ENCODE measurements around the gene TMC7. TPM values are rescaled to one million over a fixed set of nuclear protein-coding genes. Genes with fewer than 3 reads are reported as not detected.

TMC7 gene
- total RNA-seq, 1 experiment from 2014 or later: 4.3 TPM

GRCh38 chr16:19017179-19017578 lies 33.4 kb downstream of the TMC7 start:
- TF ChIP-seq EZH2 (IDR thresholded peaks at IDR 0.05; ENCODE audit: low read depth) (no peak), CTCF (conservative IDR thresholded peaks at IDR 0.05) (no peak)
- no peak overlapping the region for H2AFZ ChIP-seq
- no peaks in the 10 kb centered on the region for H3K9me3 ChIP-seq (ENCODE audit: insufficient read depth, low read depth)
- H3K27me3 ChIP-seq (ENCODE audit: insufficient read depth, low read depth): no peaks in the 10 kb centered on the region
- no peaks in the 10 kb centered on the region for H4K20me1 ChIP-seq (ENCODE audit: insufficient read depth)
- H3K9me2 ChIP-seq (ENCODE audit: insufficient read depth): no peaks in the 10 kb centered on the region
- POLR2A ChIA-PET (ENCODE audit: unreplicated experiment): no interaction called here
- CTCF ChIA-PET: no interaction called here
- no peak overlapping the region for H3K27ac ChIP-seq
- H3K4me2 ChIP-seq: no peak overlapping the region
- H3K79me2 ChIP-seq (ENCODE audit: low read depth): no peaks in the 10 kb centered on the region
- no peak for DNase-seq
- no peaks in the 10 kb centered on the region for H3K36me3 ChIP-seq (ENCODE audit: low read depth)
- H3K4me1 ChIP-seq (replicated peaks; ENCODE audit: insufficient read depth): no peaks in the 10 kb centered on the region
- no peaks in the 10 kb centered on the region for H3F3A ChIP-seq (ENCODE audit: insufficient read depth, low read depth)
- no TSS peak for BruUV-seq (replicated peaks)
- H3K4me3 ChIP-seq: no peak overlapping the region
- intact Hi-C loops (cut with micrococcal nuclease; ENCODE audit: unreplicated experiment): no loop called here

- no peaks in the 10 kb centered on the region for H3K9me2 ChIP-seq (ENCODE audit: insufficient read depth)
- no peaks in the 10 kb centered on the region for H3K27me3 ChIP-seq (ENCODE audit: insufficient read depth, low read depth)
- no peak overlapping the region for H2AFZ ChIP-seq
- POLR2A ChIA-PET (ENCODE audit: unreplicated experiment): no interaction called here
- no peaks in the 10 kb centered on the region for H3K9me3 ChIP-seq (ENCODE audit: insufficient read depth, low read depth)
- DNase-seq: no peak
- TF ChIP-seq CTCF (conservative IDR thresholded peaks at IDR 0.05): no peak
- no peak for TF ChIP-seq EZH2 (IDR thresholded peaks at IDR 0.05; ENCODE audit: low read depth)
- H3K4me3 ChIP-seq: no peak overlapping the region
- no peaks in the 10 kb centered on the region for H3K36me3 ChIP-seq (ENCODE audit: low read depth)
- intact Hi-C loops (cut with micrococcal nuclease; ENCODE audit: unreplicated experiment): no loop called here
- H4K20me1 ChIP-seq (ENCODE audit: insufficient read depth): no peaks in the 10 kb centered on the region
- CTCF ChIA-PET: interaction anchor here (0.6 kb wide), 1 partner anchor 9 kb away, joined by 6 read pairs; no protein-coding TSS in a partner anchor
- H3K4me2 ChIP-seq: no peak overlapping the region
- no peak overlapping the region for H3K27ac ChIP-seq
- no peaks in the 10 kb centered on the region for H3K4me1 ChIP-seq (replicated peaks; ENCODE audit: insufficient read depth)
- H3K79me2 ChIP-seq (ENCODE audit: low read depth): no peaks in the 10 kb centered on the region
- BruUV-seq (replicated peaks): no TSS peak
- no peaks in the 10 kb centered on the region for H3F3A ChIP-seq (ENCODE audit: insufficient read depth, low read depth)
These were observed 37.0 kb downstream of the TMC7 start for GRCh38 chr16:19020689-19021088.

- no TSS peak for BruUV-seq (replicated peaks)
These were observed 38.0 kb downstream of the TMC7 start for GRCh38 chr16:19021747-19022146.

More at GRCh38 chr16:19021747-19022146, 38.0 kb downstream of the TMC7 start:
- Histone ChIP-seq H2AFZ (no peak overlapping the region), H3K9me2 (ENCODE audit: insufficient read depth) (no peaks in the 10 kb centered on the region), H3K27me3 (ENCODE audit: insufficient read depth, low read depth) (no peaks in the 10 kb centered on the region), H3K4me3 (no peak overlapping the region), H3K4me1 (replicated peaks; ENCODE audit: insufficient read depth) (no peaks in the 10 kb centered on the region), H3K36me3 (ENCODE audit: low read depth) (no peaks in the 10 kb centered on the region), H3K4me2 (no peak overlapping the region), H4K20me1 (ENCODE audit: insufficient read depth) (no peaks in the 10 kb centered on the region), H3F3A (ENCODE audit: insufficient read depth, low read depth) (no peaks in the 10 kb centered on the region), H3K9me3 (ENCODE audit: insufficient read depth, low read depth) (no peaks in the 10 kb centered on the region), H3K27ac (no peak overlapping the region), H3K79me2 (ENCODE audit: low read depth) (no peaks in the 10 kb centered on the region)
- ChIA-PET CTCF (no interaction called here), POLR2A (ENCODE audit: unreplicated experiment) (no interaction called here)
- TF ChIP-seq EZH2 (IDR thresholded peaks at IDR 0.05; ENCODE audit: low read depth) (no peak), CTCF (conservative IDR thresholded peaks at IDR 0.05) (no peak)
- intact Hi-C loops (cut with micrococcal nuclease; ENCODE audit: unreplicated experiment): no loop called here
- DNase-seq: no peak

All from PC-9 (cell line).